A673 (cell line): Measurements from ENCODE around the gene CCDC197. TPM values are rescaled to one million over a fixed set of nuclear protein-coding genes. Genes with fewer than 3 reads are reported as not detected.

Experiments used
- BruUV-seq: library from RNA; stranded (reverse); fragments of 400-500 nt; replicated peaks from 2 replicates; lab custom pipeline; 2021; lab: Mats Ljungman, UMichigan
- CTCF ChIA-PET: fragments of 300-600 bp; sonication (Branson Sonifier 250); formaldehyde crosslinking; loops from one replicate; lab custom pipeline; 2022; ENCODE audit warnings: antibody characterized with exemption; lab: Charles Lee
- POLR2A ChIA-PET: fragments of 300-600 bp; sonication (Branson Sonifier 250); formaldehyde crosslinking; loops from one replicate; lab custom pipeline; 2022; ENCODE audit warnings: antibody characterized with exemption; ENCODE audit not compliant: low non-redundant PET; lab: Charles Lee
- DNase-seq: peaks from one replicate; pipeline ENCODE4 v3.0.0-alpha.2; 2015; ENCODE audit warnings: low spot score
- H3K27ac ChIP-seq: fragments of 200-600 bp; sonication (generic); 2 replicates; pipeline ENCODE4 v1.5.1; 2016; ENCODE audit warnings: mixed run types, low read depth, mild to moderate bottlenecking, mixed read lengths, antibody characterized with exemption, low read length; ENCODE audit not compliant: poor library complexity, severe bottlenecking
- H3K27me3 ChIP-seq: fragments of 200-600 bp; sonication (generic); replicated peaks from 2 replicates; pipeline ENCODE4 v1.6.1; 2017; ENCODE audit warnings: mixed run types, low read depth, mild to moderate bottlenecking, mixed read lengths, antibody characterized with exemption, low read length; ENCODE audit not compliant: insufficient read depth, poor library complexity
- H3K36me3 ChIP-seq: fragments of 200-600 bp; sonication (generic); 2 replicates; pipeline ENCODE4 v1.6.1; 2016; ENCODE audit warnings: mixed run types, mild to moderate bottlenecking, mixed read lengths, antibody characterized with exemption, low read length; ENCODE audit not compliant: insufficient read depth, poor library complexity, severe bottlenecking
- H3K4me1 ChIP-seq: fragments of 200-600 bp; sonication (generic); 2 replicates; pipeline ENCODE4 v1.6.1; 2017; ENCODE audit warnings: mixed run types, mild to moderate bottlenecking, mixed read lengths, antibody characterized with exemption, low read length; ENCODE audit not compliant: insufficient read depth, poor library complexity, severe bottlenecking
- H3K4me3 ChIP-seq: fragments of 200-600 bp; sonication (generic); 2 replicates; pipeline ENCODE4 v1.5.1; 2016; ENCODE audit warnings: low read depth, mixed run types, mild to moderate bottlenecking, mixed read lengths, low read length; ENCODE audit not compliant: poor library complexity, severe bottlenecking
- H3K9me3 ChIP-seq: fragments of 200-600 bp; sonication (generic); 2 replicates; pipeline ENCODE4 v1.6.1; 2016; ENCODE audit warnings: mixed run types, low read depth, mild to moderate bottlenecking, mixed read lengths, antibody characterized with exemption, low read length; ENCODE audit not compliant: poor library complexity, severe bottlenecking
- CTCF ChIP-seq: fragments of 300-800, 200-600 bp; sonication (generic); conservative IDR thresholded peaks from 2 replicates; pipeline ENCODE4 v1.5.1; 2017; ENCODE audit warnings: low read depth, mild to moderate bottlenecking, antibody characterized with exemption, low read length, moderate library complexity, mixed read lengths
- EZH2 ChIP-seq: fragments of 200-600 bp; sonication (generic); IDR thresholded peaks from 2 replicates; pipeline ENCODE4 v1.6.1; 2017; ENCODE audit warnings: borderline replicate concordance, low read depth, mild to moderate bottlenecking, mixed read lengths, antibody characterized with exemption, low read length; ENCODE audit not compliant: poor library complexity, severe bottlenecking
- intact Hi-C: fragments of 100-400 bp; cut with micrococcal nuclease; formaldehyde crosslinking; loops from one replicate; pipeline ENCODE4 v1.10.0; 2022; ENCODE audit not compliant: unreplicated experiment
- total RNA-seq: library from RNA; stranded (reverse); gene quantifications from 2 replicates; pipeline ENCODE4 v1.2.3, GENCODE V29; 2021

Gene CCDC197
- total RNA-seq, 1 experiment from 2014 or later = not detected

DNA sequence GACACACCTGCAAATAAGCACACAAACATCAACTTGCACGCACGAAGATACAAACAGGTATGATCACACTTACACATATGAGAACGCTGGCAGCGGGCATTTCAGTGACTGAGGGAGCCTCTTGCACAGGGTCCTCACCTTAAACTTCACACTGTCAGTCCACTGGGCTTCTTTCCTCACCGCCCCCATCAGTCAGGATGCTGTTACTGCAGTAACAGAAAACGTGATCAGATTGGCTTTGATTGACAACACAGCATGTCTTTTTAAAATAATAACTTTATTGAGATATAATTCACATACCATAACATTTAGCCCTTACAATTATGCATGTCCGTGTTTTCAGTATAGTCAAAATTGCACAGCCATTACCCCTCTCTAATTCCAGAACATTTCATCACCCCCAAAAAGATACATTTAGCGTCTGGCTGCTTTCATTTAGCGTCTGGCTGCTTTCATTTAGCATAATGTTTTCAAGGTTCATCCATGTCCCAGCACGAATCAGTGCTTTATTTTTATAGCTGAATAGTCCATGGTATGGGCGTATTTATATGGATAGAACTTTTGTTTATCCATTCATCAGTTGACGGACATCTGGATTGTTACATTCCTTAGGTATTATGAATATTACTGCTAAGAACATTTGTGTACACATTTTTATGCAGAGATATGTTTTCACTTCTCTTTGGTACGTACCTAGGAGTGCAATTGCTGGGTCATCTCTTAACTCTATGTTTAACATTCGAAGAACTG, 8.4 kb downstream of the CCDC197 start:
- TF ChIP-seq CTCF (peak; percentile 57), EZH2 (no peak)
- no peaks in the 10 kb centered on the region for H3K27me3 ChIP-seq
- peaks cover 4% of the 10 kb centered on the region for H3K4me1 ChIP-seq
- ChIA-PET POLR2A (no interaction called here), CTCF (no interaction called here)
- intact Hi-C loops = loop anchor here (2.0 to 10.0 kb wide), 2 partner anchors 65 to 351 kb away; no protein-coding TSS in a partner anchor
- DNase-seq = no peak
- H3K4me3 ChIP-seq = no peak overlapping the region
- no peaks in the 10 kb centered on the region for H3K36me3 ChIP-seq
- no peak overlapping the region for H3K27ac ChIP-seq
- H3K9me3 ChIP-seq = no peaks in the 10 kb centered on the region
- BruUV-seq = no TSS peak

- no peak for TF ChIP-seq CTCF
- no peak for TF ChIP-seq EZH2
- Histone ChIP-seq H3K4me1 (no peaks in the 10 kb centered on the region), H3K36me3 (no peaks in the 10 kb centered on the region), H3K27me3 (no peaks in the 10 kb centered on the region), H3K4me3 (no peak overlapping the region), H3K9me3 (no peaks in the 10 kb centered on the region), H3K27ac (no peak overlapping the region)
- POLR2A ChIA-PET = no interaction called here
- no peak for DNase-seq
- BruUV-seq = no TSS peak
- intact Hi-C loops = loop anchor here (10.0 kb wide), 1 partner anchor 353 kb away; no protein-coding TSS in a partner anchor
- CTCF ChIA-PET = no interaction called here
These were observed 11.1 kb downstream of the CCDC197 start for GRCh38 chr14:94008234-94008633.

DNA sequence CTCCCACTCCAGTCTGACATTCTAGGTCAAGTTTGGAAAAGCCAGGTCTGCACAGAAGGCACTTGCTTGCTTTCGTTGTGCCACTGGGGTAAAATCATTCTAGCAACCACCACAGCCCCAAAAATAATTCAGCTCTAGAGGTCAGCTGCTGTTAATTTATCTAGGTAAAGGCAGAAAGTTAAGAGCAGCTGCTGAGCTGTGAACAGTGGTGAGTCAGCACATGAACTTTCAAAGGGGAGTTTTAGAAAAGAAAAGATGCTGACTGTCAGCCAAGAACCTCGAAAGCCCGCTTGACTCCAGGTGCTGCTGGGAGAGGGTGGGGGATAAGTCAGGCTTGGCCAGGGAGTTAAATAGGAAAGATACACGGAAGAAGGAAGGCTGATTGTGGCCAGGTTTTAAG, 12.7 kb downstream of the CCDC197 start:
- CTCF ChIA-PET = no interaction called here
- POLR2A ChIA-PET = no interaction called here
- H3K27ac ChIP-seq = no peak overlapping the region

More for the DNA sequence above, 12.7 kb downstream of the CCDC197 start:
- no peak for TF ChIP-seq CTCF
- no peak for TF ChIP-seq EZH2
- H3K9me3 ChIP-seq = no peaks in the 10 kb centered on the region
- no peaks in the 10 kb centered on the region for H3K27me3 ChIP-seq
- intact Hi-C loops = loop anchor here (10.0 kb wide), 1 partner anchor 355 kb away; no protein-coding TSS in a partner anchor
- DNase-seq = no peak
- H3K36me3 ChIP-seq = no peaks in the 10 kb centered on the region
- no peak overlapping the region for H3K4me3 ChIP-seq
- no TSS peak for BruUV-seq
- no peaks in the 10 kb centered on the region for H3K4me1 ChIP-seq
